ENCODE data around the gene DPF3.

The DPF3 gene

GRCh38 chr14:72830356-72830755 is 63.5 kb downstream of the DPF3 start:
- Histone ChIP-seq H3K9me3 (ENCODE audit: control insufficient read depth, low read length) (no peaks in the 10 kb centered on the region), H3K27me3 (ENCODE audit: control insufficient read depth, insufficient read depth, low read length, poor library complexity, severe bottlenecking) (no peaks in the 10 kb centered on the region), H3K27ac (ENCODE audit: insufficient read depth, low read depth, low read length, poor library complexity, severe bottlenecking) (no peak overlapping the region), H3K4me1 (ENCODE audit: control insufficient read depth, insufficient read depth, low read length) (no peaks in the 10 kb centered on the region), H3K4me3 (ENCODE audit: insufficient read depth, low read depth, low read length) (no peak overlapping the region), H3K36me3 (ENCODE audit: control insufficient read depth, insufficient read depth, low read length) (no peaks in the 10 kb centered on the region)
- WGBS, 2 experiments, result 86 to 100% methylated on average over 1 to 3 of the region's 4 CpGs

DNA sequence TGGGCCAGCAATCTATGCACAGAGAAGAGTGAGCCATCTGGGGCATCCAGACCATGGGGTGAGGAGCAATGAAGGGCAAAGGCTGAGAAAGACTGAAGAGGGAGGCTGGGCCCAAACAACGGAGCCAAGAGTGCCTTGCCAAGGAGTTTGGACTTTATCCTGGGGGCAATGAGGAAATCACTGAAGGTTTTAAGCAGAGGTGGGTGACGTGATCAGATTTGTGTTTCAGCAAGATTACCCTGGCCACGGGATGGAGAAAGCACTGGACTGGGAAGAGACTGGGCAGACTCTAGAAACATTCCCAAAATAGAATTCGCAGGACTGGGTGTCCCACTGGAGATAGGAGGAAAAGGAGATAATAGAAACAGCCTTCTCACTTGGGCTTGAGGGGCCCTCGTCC is 65.3 kb downstream of the DPF3 start:
- H3K9me3 ChIP-seq (ENCODE audit: control insufficient read depth, low read length), result no peaks in the 10 kb centered on the region
- H3K36me3 ChIP-seq (ENCODE audit: control insufficient read depth, insufficient read depth, low read length), result no peaks in the 10 kb centered on the region
- H3K27me3 ChIP-seq (ENCODE audit: control insufficient read depth, insufficient read depth, low read length, poor library complexity, severe bottlenecking), result no peaks in the 10 kb centered on the region
- no peaks in the 10 kb centered on the region for H3K4me1 ChIP-seq (ENCODE audit: control insufficient read depth, insufficient read depth, low read length)
- 86 to 90% methylated on average over 5 of the region's 5 CpGs for WGBS, 2 experiments
- no peak overlapping the region for H3K27ac ChIP-seq (ENCODE audit: insufficient read depth, low read depth, low read length, poor library complexity, severe bottlenecking)
- no peak overlapping the region for H3K4me3 ChIP-seq (ENCODE audit: insufficient read depth, low read depth, low read length)

GRCh38 chr14:72826039-72826438 is 67.9 kb downstream of the DPF3 start:
- Histone ChIP-seq H3K4me3 (ENCODE audit: insufficient read depth, low read depth, low read length) (no peak overlapping the region), H3K9me3 (ENCODE audit: control insufficient read depth, low read length) (no peaks in the 10 kb centered on the region), H3K4me1 (ENCODE audit: control insufficient read depth, insufficient read depth, low read length) (no peaks in the 10 kb centered on the region), H3K36me3 (ENCODE audit: control insufficient read depth, insufficient read depth, low read length) (no peaks in the 10 kb centered on the region), H3K27ac (ENCODE audit: insufficient read depth, low read depth, low read length, poor library complexity, severe bottlenecking) (no peak overlapping the region), H3K27me3 (ENCODE audit: control insufficient read depth, insufficient read depth, low read length, poor library complexity, severe bottlenecking) (no peaks in the 10 kb centered on the region)
- 93 to 94% methylated on average over 4 of the region's 4 CpGs for WGBS, 2 experiments

- Histone ChIP-seq H3K27ac (ENCODE audit: insufficient read depth, low read depth, low read length, poor library complexity, severe bottlenecking) (no peak overlapping the region), H3K27me3 (ENCODE audit: control insufficient read depth, insufficient read depth, low read length, poor library complexity, severe bottlenecking) (no peaks in the 10 kb centered on the region), H3K9me3 (ENCODE audit: control insufficient read depth, low read length) (no peaks in the 10 kb centered on the region), H3K4me3 (ENCODE audit: insufficient read depth, low read depth, low read length) (no peak overlapping the region), H3K36me3 (ENCODE audit: control insufficient read depth, insufficient read depth, low read length) (no peaks in the 10 kb centered on the region), H3K4me1 (ENCODE audit: control insufficient read depth, insufficient read depth, low read length) (no peaks in the 10 kb centered on the region)
- WGBS, 2 experiments, result 88 to 95% methylated on average over 2 of the region's 2 CpGs
Observed at GRCh38 chr14:72825486-72825885, 68.4 kb downstream of the DPF3 start.

GRCh38 chr14:72824051-72824450 is 69.8 kb downstream of the DPF3 start:
- Histone ChIP-seq H3K4me1 (ENCODE audit: control insufficient read depth, insufficient read depth, low read length) (no peaks in the 10 kb centered on the region), H3K27me3 (ENCODE audit: control insufficient read depth, insufficient read depth, low read length, poor library complexity, severe bottlenecking) (no peaks in the 10 kb centered on the region), H3K36me3 (ENCODE audit: control insufficient read depth, insufficient read depth, low read length) (no peaks in the 10 kb centered on the region), H3K27ac (ENCODE audit: insufficient read depth, low read depth, low read length, poor library complexity, severe bottlenecking) (no peak overlapping the region), H3K9me3 (ENCODE audit: control insufficient read depth, low read length) (no peaks in the 10 kb centered on the region), H3K4me3 (ENCODE audit: insufficient read depth, low read depth, low read length) (no peak overlapping the region)
- 86 to 94% methylated on average over 2 of the region's 2 CpGs for WGBS, 2 experiments

DNA sequence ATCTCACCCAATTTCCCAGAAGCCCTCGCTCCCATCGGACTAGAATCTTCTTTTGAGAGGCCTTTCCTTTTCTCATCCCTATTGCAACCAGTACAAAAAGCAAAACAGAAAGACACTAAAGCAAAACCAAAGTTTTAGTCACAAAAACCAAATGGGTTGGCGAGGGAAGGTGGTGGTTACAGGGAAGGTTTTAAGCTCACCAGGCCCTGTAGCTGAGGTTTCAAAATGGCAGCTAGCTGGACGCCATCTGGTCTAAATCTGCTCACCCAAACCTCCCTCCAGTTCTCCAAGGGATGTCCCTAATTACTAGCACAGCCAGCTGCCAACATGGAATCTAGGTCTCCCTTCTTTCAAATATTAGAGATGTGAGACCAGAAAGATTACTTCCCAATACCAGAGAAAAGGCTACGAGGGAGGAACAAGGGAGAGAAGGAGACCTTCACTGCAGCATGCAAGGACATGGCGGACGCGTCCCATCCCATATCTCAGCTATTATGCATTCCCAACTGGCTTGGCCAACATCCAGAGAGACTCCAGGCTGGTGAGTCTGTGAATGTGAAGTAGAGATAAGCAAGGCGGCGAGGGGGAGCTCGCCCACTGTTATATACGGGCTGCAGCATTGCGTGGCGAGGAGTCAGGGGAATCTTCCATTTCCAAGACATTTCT is 70.8 kb downstream of the DPF3 start:
- H3K36me3 ChIP-seq (ENCODE audit: control insufficient read depth, insufficient read depth, low read length), result no peaks in the 10 kb centered on the region
- H3K27me3 ChIP-seq (ENCODE audit: control insufficient read depth, insufficient read depth, low read length, poor library complexity, severe bottlenecking), result no peaks in the 10 kb centered on the region
- no peak overlapping the region for H3K27ac ChIP-seq (ENCODE audit: insufficient read depth, low read depth, low read length, poor library complexity, severe bottlenecking)
- no peaks in the 10 kb centered on the region for H3K4me1 ChIP-seq (ENCODE audit: control insufficient read depth, insufficient read depth, low read length)
- H3K4me3 ChIP-seq (ENCODE audit: insufficient read depth, low read depth, low read length), result no peak overlapping the region
- WGBS, 2 experiments, result 94% methylated on average over 11 to 14 of the region's 14 CpGs
- no peaks in the 10 kb centered on the region for H3K9me3 ChIP-seq (ENCODE audit: control insufficient read depth, low read length)

DNA sequence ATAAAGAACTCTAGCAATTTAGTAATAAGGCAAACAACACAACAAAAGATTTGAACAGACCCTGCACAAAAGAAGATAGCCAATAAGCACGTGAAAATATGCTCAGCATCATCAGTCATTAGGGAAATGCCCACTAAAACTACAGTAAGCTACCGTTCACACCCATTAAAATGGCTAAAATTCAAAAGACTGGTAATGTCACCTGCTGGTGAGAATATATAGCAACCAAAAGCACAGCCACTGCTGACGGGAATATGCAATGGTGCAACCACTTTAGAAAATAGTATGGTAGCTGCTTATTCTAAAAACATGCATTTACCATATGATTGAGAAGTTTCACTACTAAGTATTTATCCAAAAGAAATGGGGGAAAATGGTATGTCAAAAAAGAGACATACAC is 74.9 kb downstream of the DPF3 start:
- no peaks in the 10 kb centered on the region for H3K27me3 ChIP-seq (ENCODE audit: control insufficient read depth, insufficient read depth, low read length, poor library complexity, severe bottlenecking)
- no peaks in the 10 kb centered on the region for H3K9me3 ChIP-seq (ENCODE audit: control insufficient read depth, low read length)
- H3K4me3 ChIP-seq (ENCODE audit: insufficient read depth, low read depth, low read length), result no peak overlapping the region
- no peak overlapping the region for H3K27ac ChIP-seq (ENCODE audit: insufficient read depth, low read depth, low read length, poor library complexity, severe bottlenecking)
- no peaks in the 10 kb centered on the region for H3K36me3 ChIP-seq (ENCODE audit: control insufficient read depth, insufficient read depth, low read length)
- 84 to 86% methylated on average over 3 of the region's 3 CpGs for WGBS, 2 experiments
- H3K4me1 ChIP-seq (ENCODE audit: control insufficient read depth, insufficient read depth, low read length), result no peaks in the 10 kb centered on the region

- 91 to 93% methylated on average over 2 of the region's 2 CpGs for WGBS, 2 experiments
- Histone ChIP-seq H3K4me1 (ENCODE audit: control insufficient read depth, insufficient read depth, low read length) (no peaks in the 10 kb centered on the region), H3K27ac (ENCODE audit: insufficient read depth, low read depth, low read length, poor library complexity, severe bottlenecking) (no peak overlapping the region), H3K9me3 (ENCODE audit: control insufficient read depth, low read length) (no peaks in the 10 kb centered on the region), H3K27me3 (ENCODE audit: control insufficient read depth, insufficient read depth, low read length, poor library complexity, severe bottlenecking) (no peaks in the 10 kb centered on the region), H3K36me3 (ENCODE audit: control insufficient read depth, insufficient read depth, low read length) (no peaks in the 10 kb centered on the region), H3K4me3 (ENCODE audit: insufficient read depth, low read depth, low read length) (no peak overlapping the region)
Observed at GRCh38 chr14:72816287-72816686, 77.6 kb downstream of the DPF3 start.

- no peak overlapping the region for H3K27ac ChIP-seq (ENCODE audit: insufficient read depth, low read depth, low read length, poor library complexity, severe bottlenecking)
- no peaks in the 10 kb centered on the region for H3K4me1 ChIP-seq (ENCODE audit: control insufficient read depth, insufficient read depth, low read length)
- H3K36me3 ChIP-seq (ENCODE audit: control insufficient read depth, insufficient read depth, low read length), result no peaks in the 10 kb centered on the region
- H3K27me3 ChIP-seq (ENCODE audit: control insufficient read depth, insufficient read depth, low read length, poor library complexity, severe bottlenecking), result no peaks in the 10 kb centered on the region
- H3K9me3 ChIP-seq (ENCODE audit: control insufficient read depth, low read length), result no peaks in the 10 kb centered on the region
- no peak overlapping the region for H3K4me3 ChIP-seq (ENCODE audit: insufficient read depth, low read depth, low read length)
- 93 to 95% methylated on average over 4 of the region's 4 CpGs for WGBS, 2 experiments
Observed at GRCh38 chr14:72815430-72815829, 78.5 kb downstream of the DPF3 start.

GRCh38 chr14:72812292-72812851 is 81.5 kb downstream of the DPF3 start:
- no peaks in the 10 kb centered on the region for H3K27me3 ChIP-seq (ENCODE audit: control insufficient read depth, insufficient read depth, low read length, poor library complexity, severe bottlenecking)
- H3K4me1 ChIP-seq (ENCODE audit: control insufficient read depth, insufficient read depth, low read length), result no peaks in the 10 kb centered on the region
- no peaks in the 10 kb centered on the region for H3K9me3 ChIP-seq (ENCODE audit: control insufficient read depth, low read length)
- H3K36me3 ChIP-seq (ENCODE audit: control insufficient read depth, insufficient read depth, low read length), result no peaks in the 10 kb centered on the region
- no peak overlapping the region for H3K27ac ChIP-seq (ENCODE audit: insufficient read depth, low read depth, low read length, poor library complexity, severe bottlenecking)
- H3K4me3 ChIP-seq (ENCODE audit: insufficient read depth, low read depth, low read length), result no peak overlapping the region
- WGBS, 2 experiments, result 85 to 87% methylated on average over 17 of the region's 17 CpGs

Data from ectodermal cell (in vitro differentiated cells).